A673 (cell line): ENCODE data around the gene L2HGDH.

Experiments
- CTCF ChIP-seq: fragments of 300-800, 200-600 bp; sonication (generic); conservative IDR thresholded peaks from 2 replicates; pipeline ENCODE4 v1.5.1; 2017; ENCODE audit warnings: low read depth, mild to moderate bottlenecking, antibody characterized with exemption, low read length, moderate library complexity, mixed read lengths
- EZH2 ChIP-seq: fragments of 200-600 bp; sonication (generic); IDR thresholded peaks from 2 replicates; pipeline ENCODE4 v1.6.1; 2017; ENCODE audit warnings: borderline replicate concordance, low read depth, mild to moderate bottlenecking, mixed read lengths, antibody characterized with exemption, low read length; ENCODE audit not compliant: poor library complexity, severe bottlenecking

DNA sequence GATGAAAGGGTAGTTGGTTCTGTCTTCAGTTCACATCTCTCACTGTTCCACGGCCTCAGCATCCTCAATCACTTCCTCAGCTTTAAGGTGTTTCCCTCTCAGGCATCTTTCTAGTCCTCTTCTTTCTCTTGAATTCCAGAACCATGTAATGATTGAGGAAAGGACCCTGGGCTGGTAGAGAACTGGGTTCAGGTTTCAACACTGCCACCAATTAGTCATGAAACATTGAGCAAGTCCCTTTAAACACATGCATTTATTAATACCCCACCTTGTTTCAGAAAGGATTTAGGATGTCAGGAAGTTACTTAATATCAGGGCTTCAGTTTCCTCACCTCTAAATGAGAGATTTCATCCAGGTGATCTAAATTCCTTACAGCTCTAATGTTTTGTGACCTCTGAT is 7.3 kb upstream of the L2HGDH start:
- TF ChIP-seq CTCF: no peak
- no peak for TF ChIP-seq EZH2
